Adrenal gland (tissue), 12 donors: Measurements from ENCODE around the gene SMPD2. TPM values are rescaled to one million over a fixed set of nuclear protein-coding genes. Genes with fewer than 3 reads are reported as not detected.

Experiments
- DNase-seq, 7 donors: peaks; one replicate each; pipeline ENCODE4 v3.0.0-alpha.2; 2019 to 2020
- H3K27ac ChIP-seq, 5 donors: fragments of 200-600 bp; sonication (generic) in 4 of 5; 1 replicate in 3 of 5; 2 replicates in 2 of 5; pipeline versions ENCODE4 v1.5.1 to v1.8.0; 2016 to 2020; ENCODE audit warnings: mild to moderate bottlenecking in 1 of 5
- H3K27me3 ChIP-seq: fragments of 200-600 bp; 2 replicates; pipeline ENCODE4 v1.8.0; 2021
- H3K36me3 ChIP-seq, 2 donors: fragments of 200-600 bp; replicated peaks in 1 of 2; 1 replicate in 1 of 2; 2 replicates in 1 of 2; pipeline versions ENCODE4 v1.5.1 to v1.8.0; 2018 to 2022
- H3K4me1 ChIP-seq, 2 donors: fragments of 200-600 bp; replicated peaks in 1 of 2; 1 replicate in 1 of 2; 2 replicates in 1 of 2; pipeline versions ENCODE4 v1.5.1 to v1.8.0; 2018 to 2021
- H3K4me3 ChIP-seq, 4 donors: fragments of 200-600 bp; sonication (generic) in 3 of 4; one replicate each; pipeline ENCODE4 v1.5.1; 2016 to 2018
- H3K9me3 ChIP-seq, 3 donors: fragments of 200-600 bp; sonication (generic) in 1 of 3; replicated peaks in 1 of 3; 1 replicate in 2 of 3; 2 replicates in 1 of 3; pipeline versions ENCODE4 v1.5.1 to v1.8.0; 2016 to 2021
- POLR2A ChIP-seq, 2 donors: fragments of 450-650 bp; IDR thresholded peaks; one replicate each; pipeline ENCODE4 v1.6.1; 2017; ENCODE audit warnings: antibody characterized with exemption in 2 of 2, mild to moderate bottlenecking in 2 of 2, moderate library complexity in 1 of 2
- WGBS, 4 donors: extraction: QIAGEN DNeasy Blood & Tissue Kit in 2 of 4; methylation state at CpG; one replicate each; pipeline versions ENCODE4 v1.1.5 to v1.1.7; 2013 to 2017; 5-methylcytosine and 5-hydroxymethylcytosine counted together
- intact Hi-C, 2 donors: fragments of 100-400 bp; cut with DNase I; formaldehyde crosslinking; loops; one replicate each; pipeline versions ENCODE4 v1.14.1 to v1.15.0; 2022 to 2023
- polyA plus RNA-seq, 3 donors: library from polyadenylated mRNA; stranded (reverse); fragments of 200-250 nt in 2 of 3; fragments of 350-450 nt in 1 of 3; fragmentation: Illumina TruSeq in 1 of 3; extraction: RNeasy Lipid Tissue Mini Kit (QIAGEN cat#74804) in 1 of 3; gene quantifications; one replicate each; pipeline ENCODE4 v1.2.3, GENCODE V29; 2013 to 2014
- total RNA-seq, 9 donors: library from RNA; depleted of rRNA in 4 of 9; stranded (reverse); fragments of >200 nt in 4 of 9; fragments of 120-200 nt in 1 of 9; fragmentation: NEBNext Ultra II Directional in 1 of 9; extraction: Animal tissue kit (Norgen Biotek cat#: 25700) in 1 of 9; gene quantifications; one replicate each; pipeline versions ENCODE4 v1.1.0 to v1.2.4, GENCODE V29; 2013 to 2023
- TF ChIP-seq, protein P1 (sequence below), 6 experiments: fragments of 450-650 bp in 4 of 6; fragments of 200-600 bp in 2 of 6; sonication (generic) in 1 of 6; IDR thresholded peaks; 1 replicate in 5 of 6; 2 replicates in 1 of 6; pipeline versions ENCODE4 v1.5.1 to v1.8.0; 2016 to 2021; ENCODE audit warnings: antibody characterized with exemption in 6 of 6, mild to moderate bottlenecking in 2 of 6, moderate library complexity in 1 of 6
- donor health status: healthy with polysubstance abuse.
- donor health status: Bipolar disorder and iron deficiency.
- donor health status: DM: yes; HTN: yes; CAD: no.
- donor health status: DM: no; HTN: no; CAD: no.
- donor health status: DM: no; HTN: no; CAD: no.
- donor health status: DM: yes; HTN: yes; CAD: no.

Gene SMPD2
- total and polyA plus RNA-seq, 12 donors, result 3.2 to 17.5 (median 10.4) TPM

DNA sequence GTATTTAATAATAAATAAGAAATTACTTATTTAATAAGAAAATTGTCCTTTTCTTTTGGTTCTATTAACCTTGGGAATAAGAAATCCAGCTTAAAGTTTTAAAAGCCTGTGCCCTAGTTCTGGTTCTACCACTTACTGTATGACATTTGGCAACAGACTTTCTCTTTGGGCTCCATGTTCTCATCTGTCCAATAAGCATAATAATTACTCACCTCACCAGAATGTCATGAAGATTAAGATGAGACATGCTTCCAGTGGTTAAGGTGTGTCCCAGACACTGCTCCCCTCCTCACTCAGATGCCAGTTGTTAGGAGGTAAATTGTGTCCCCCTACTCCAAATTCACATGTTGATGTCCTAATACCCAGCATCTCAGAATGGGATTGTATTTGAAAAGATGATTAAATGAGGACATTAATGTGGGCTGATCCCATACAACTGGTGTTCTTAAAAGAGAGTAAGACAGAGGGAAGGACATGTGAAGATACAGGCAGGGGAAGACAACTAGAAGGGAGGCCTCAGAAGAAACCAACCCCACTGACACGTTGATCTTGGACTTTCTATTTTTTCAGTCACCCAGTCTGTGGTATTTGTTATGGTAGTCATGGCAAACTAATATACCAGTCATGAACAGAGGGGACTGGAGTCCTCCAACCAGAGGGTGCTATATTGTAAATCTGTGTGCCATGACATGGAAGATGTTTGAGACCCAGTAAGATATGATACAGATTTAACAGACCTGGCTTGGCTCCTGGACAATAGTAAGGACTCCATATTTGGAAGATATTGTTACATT, 21.4 kb downstream of the SMPD2 start:
- Histone ChIP-seq H3K27me3 (no peaks in the 10 kb centered on the region), H3K36me3 (peaks cover 0 to 19% of the 10 kb centered on the region in 2 donors), H3K27ac (no peak overlapping the region), H3K4me3 (no peak overlapping the region), H3K4me1 (peaks cover under 1 to 9% of the 10 kb centered on the region in 2 donors), H3K9me3 (no peaks in the 10 kb centered on the region)
- TF ChIP-seq, protein P1, sequence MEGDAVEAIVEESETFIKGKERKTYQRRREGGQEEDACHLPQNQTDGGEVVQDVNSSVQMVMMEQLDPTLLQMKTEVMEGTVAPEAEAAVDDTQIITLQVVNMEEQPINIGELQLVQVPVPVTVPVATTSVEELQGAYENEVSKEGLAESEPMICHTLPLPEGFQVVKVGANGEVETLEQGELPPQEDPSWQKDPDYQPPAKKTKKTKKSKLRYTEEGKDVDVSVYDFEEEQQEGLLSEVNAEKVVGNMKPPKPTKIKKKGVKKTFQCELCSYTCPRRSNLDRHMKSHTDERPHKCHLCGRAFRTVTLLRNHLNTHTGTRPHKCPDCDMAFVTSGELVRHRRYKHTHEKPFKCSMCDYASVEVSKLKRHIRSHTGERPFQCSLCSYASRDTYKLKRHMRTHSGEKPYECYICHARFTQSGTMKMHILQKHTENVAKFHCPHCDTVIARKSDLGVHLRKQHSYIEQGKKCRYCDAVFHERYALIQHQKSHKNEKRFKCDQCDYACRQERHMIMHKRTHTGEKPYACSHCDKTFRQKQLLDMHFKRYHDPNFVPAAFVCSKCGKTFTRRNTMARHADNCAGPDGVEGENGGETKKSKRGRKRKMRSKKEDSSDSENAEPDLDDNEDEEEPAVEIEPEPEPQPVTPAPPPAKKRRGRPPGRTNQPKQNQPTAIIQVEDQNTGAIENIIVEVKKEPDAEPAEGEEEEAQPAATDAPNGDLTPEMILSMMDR (IDR thresholded peaks at IDR 0.05), result no peak
- TF ChIP-seq POLR2A (IDR thresholded peaks at IDR 0.05), result no peak
- 83 to 96% (median 94%) methylated on average over 1 of the region's 1 CpG for WGBS, 4 donors
- intact Hi-C loops, result no loop called here
- DNase-seq, result peak in 1 of 7 donors; percentile 6

DNA sequence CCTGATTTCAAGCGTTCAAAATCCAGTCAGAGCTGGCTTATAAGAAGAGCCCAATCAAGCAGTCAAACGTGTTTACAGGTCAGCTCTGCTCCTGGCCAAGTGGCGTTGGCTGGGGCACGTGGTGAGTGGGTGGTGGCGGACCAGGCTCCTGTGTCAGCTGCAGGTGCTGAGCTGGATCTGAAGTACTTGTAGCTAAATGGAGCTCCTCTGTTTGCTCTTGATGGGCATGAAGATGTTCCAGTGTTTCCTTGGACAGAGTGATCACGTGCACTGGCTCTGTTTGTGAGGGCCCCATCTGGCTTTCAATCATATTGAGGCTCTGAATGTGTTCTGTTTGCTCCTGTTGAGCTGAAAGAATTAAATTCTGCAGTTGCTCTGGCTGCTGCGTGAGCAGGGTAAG, 25.2 kb downstream of the SMPD2 start:
- H3K4me1 ChIP-seq, result no peaks in the 10 kb centered on the region
- intact Hi-C loops, result no loop called here
- peaks cover 0 to 30% of the 10 kb centered on the region in 2 donors for H3K36me3 ChIP-seq
- no peaks in the 10 kb centered on the region for H3K27me3 ChIP-seq
- WGBS, 4 donors, result 70 to 89% (median 86%) methylated on average over 5 to 7 of the region's 7 CpGs
- no peak overlapping the region for H3K4me3 ChIP-seq
- peak in 1 of 7 donors; percentile 76 for DNase-seq
- TF ChIP-seq POLR2A (IDR thresholded peaks at IDR 0.05), result no peak
- TF ChIP-seq, protein P1 (IDR thresholded peaks at IDR 0.05), result no peak
- no peaks in the 10 kb centered on the region for H3K9me3 ChIP-seq
- H3K27ac ChIP-seq, result no peak overlapping the region

DNA sequence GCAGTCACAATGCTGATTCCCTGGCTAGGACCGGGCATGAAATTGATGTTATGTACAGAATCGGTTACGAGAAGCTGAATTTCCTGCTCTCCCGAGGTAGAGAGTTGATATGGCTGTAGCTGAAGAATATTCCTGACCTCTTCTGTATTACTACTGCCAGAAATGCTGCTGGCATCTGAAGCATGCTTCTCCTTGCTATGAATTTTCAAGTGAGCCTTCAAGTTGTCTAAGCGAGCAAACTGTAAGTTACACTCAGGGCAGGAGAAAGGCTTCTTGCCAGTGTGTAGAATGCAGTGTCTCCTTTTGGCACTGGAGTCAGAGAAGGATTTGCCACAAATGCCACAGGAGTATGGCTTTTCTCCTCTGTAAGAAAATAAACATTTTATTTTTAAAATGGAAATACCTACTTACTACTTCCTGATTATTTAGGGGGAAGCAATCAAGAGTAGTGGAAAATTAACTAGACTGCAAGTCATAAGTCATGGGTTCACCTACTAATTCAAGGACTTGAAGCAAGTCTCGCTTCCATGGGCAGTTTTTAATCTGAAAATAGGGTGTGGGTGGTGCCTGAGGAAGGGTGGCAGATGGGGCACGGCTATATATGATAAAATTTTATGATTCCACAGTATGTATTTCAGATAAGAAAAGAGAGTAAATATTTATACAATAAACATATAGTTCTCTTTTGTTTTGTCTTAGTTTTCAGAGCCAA, 25.8 kb downstream of the SMPD2 start:
- TF ChIP-seq, protein P1 (IDR thresholded peaks at IDR 0.05), result no peak
- no peak for TF ChIP-seq POLR2A (IDR thresholded peaks at IDR 0.05)
- intact Hi-C loops, result no loop called here
- DNase-seq, result no peak
- no peaks in the 10 kb centered on the region for H3K4me1 ChIP-seq
- 90 to 94% (median 91%) methylated on average over 7 of the region's 7 CpGs for WGBS, 4 donors
- no peak overlapping the region for H3K27ac ChIP-seq
- no peaks in the 10 kb centered on the region for H3K27me3 ChIP-seq
- H3K36me3 ChIP-seq, result peaks cover 0 to 36% of the 10 kb centered on the region in 2 donors
- H3K4me3 ChIP-seq, result no peak overlapping the region
- H3K9me3 ChIP-seq, result no peaks in the 10 kb centered on the region

DNA sequence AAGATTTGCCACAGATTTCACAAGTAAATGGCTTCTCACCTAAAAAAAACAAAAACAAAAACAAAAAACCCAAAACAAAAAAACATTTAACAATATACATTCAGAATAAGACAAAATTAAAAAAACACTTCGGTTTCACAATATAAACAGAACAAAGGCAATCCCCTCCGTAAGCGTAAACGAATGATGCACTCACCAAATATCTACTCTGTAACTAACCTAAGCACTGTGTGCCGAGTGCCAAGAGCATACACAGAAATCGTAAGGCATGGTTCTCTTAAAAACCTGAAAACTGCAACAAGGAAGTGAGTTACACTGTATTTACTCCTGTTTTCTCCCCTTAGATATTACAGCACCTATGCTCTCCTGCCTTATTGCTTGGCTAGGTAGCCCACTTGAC, 27.2 kb downstream of the SMPD2 start:
- WGBS, 4 donors, result 91 to 97% (median 96%) methylated on average over 6 of the region's 6 CpGs
- no peaks in the 10 kb centered on the region for H3K27me3 ChIP-seq
- no peaks in the 10 kb centered on the region for H3K4me1 ChIP-seq
- intact Hi-C loops, result no loop called here
- H3K27ac ChIP-seq, result no peak overlapping the region
- H3K36me3 ChIP-seq, result peaks cover 0 to 50% of the 10 kb centered on the region in 2 donors
- no peaks in the 10 kb centered on the region for H3K9me3 ChIP-seq
- TF ChIP-seq POLR2A (IDR thresholded peaks at IDR 0.05), result no peak
- TF ChIP-seq, protein P1 (IDR thresholded peaks at IDR 0.05), result no peak
- DNase-seq, result no peak
- H3K4me3 ChIP-seq, result no peak overlapping the region
